Measurements from ENCODE around the gene FGF14.

GRCh38 chr13:101703081-101703480 is 698.8 kb downstream of the FGF14 start:
- TF ChIP-seq, protein P1, sequence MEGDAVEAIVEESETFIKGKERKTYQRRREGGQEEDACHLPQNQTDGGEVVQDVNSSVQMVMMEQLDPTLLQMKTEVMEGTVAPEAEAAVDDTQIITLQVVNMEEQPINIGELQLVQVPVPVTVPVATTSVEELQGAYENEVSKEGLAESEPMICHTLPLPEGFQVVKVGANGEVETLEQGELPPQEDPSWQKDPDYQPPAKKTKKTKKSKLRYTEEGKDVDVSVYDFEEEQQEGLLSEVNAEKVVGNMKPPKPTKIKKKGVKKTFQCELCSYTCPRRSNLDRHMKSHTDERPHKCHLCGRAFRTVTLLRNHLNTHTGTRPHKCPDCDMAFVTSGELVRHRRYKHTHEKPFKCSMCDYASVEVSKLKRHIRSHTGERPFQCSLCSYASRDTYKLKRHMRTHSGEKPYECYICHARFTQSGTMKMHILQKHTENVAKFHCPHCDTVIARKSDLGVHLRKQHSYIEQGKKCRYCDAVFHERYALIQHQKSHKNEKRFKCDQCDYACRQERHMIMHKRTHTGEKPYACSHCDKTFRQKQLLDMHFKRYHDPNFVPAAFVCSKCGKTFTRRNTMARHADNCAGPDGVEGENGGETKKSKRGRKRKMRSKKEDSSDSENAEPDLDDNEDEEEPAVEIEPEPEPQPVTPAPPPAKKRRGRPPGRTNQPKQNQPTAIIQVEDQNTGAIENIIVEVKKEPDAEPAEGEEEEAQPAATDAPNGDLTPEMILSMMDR (IDR thresholded peaks at IDR 0.05) = no peak
- TF ChIP-seq POLR2A (IDR thresholded peaks at IDR 0.05) = no peak

All from Peyer's patch (tissue), 4 donors.